Adipose tissue (tissue), 3 donors: Measurements from ENCODE around the gene DCDC1. TPM values are rescaled to one million over a fixed set of nuclear protein-coding genes. Genes with fewer than 3 reads are reported as not detected.

Experiments
- H3K27ac ChIP-seq: one replicate; pipeline ENCODE4 v1.5.1; 2013; ENCODE audit warnings: low read depth, low read length
- WGBS, 3 donors: extraction: QIAGEN DNeasy Blood & Tissue Kit; methylation state at CpG; one replicate each; pipeline ENCODE4 v1.1.7; 2013; 5-methylcytosine and 5-hydroxymethylcytosine counted together
- polyA plus RNA-seq, 3 donors: library from polyadenylated mRNA; stranded (reverse); fragments of 200-250 nt; gene quantifications; one replicate each; pipeline ENCODE4 v1.2.3, GENCODE V29; 2013
- donor health status: healthy with polysubstance abuse.
- donor health status: Bipolar disorder and iron deficiency.
- donor health status: healthy.

Gene DCDC1
- polyA plus RNA-seq, 3 donors = 0.01 to 0.14 TPM; not detected in 1

GRCh38 chr11:31030138-31030792 lies 339.3 kb downstream of the DCDC1 start:
- WGBS, 3 donors = 84 to 90% (median 85%) methylated on average over 7 of the region's 7 CpGs
- no peak overlapping the region for H3K27ac ChIP-seq

DNA sequence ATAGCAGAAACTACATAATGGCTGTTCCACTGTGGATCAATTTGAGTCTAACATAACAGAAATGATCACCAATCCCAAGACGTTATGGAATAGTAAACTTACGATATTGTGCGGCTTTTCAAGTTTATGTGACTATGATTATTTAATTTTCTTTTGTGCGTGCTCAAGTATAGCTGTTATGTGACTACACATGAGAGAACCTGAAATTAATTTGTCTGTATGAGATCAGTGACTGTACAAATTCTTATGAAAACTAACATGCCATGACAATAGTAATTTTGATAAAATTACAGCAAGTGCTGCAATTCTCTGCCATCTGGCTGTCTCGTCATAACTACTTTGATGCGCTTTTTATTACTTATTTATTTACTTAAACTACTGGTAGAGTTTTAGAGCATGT lies 343.2 kb downstream of the DCDC1 start:
- no peak overlapping the region for H3K27ac ChIP-seq
- 84 to 86% (median 86%) methylated on average over 6 of the region's 6 CpGs for WGBS, 3 donors

- 48 to 62% (median 62%) methylated on average over 2 of the region's 2 CpGs for WGBS, 3 donors
- no peak overlapping the region for H3K27ac ChIP-seq
These were observed 347.5 kb downstream of the DCDC1 start for GRCh38 chr11:31022080-31022479.

GRCh38 chr11:31019786-31020185 lies 349.8 kb downstream of the DCDC1 start:
- H3K27ac ChIP-seq = no peak overlapping the region
- WGBS, 3 donors = 67 to 76% (median 75%) methylated on average over 4 of the region's 4 CpGs

GRCh38 chr11:31005202-31005601 lies 364.3 kb downstream of the DCDC1 start:
- WGBS, 3 donors = 89 to 96% (median 91%) methylated on average over 1 of the region's 1 CpG
- H3K27ac ChIP-seq = no peak overlapping the region

- 54 to 75% (median 68%) methylated on average over 3 of the region's 3 CpGs for WGBS, 3 donors
These were observed 368.1 kb downstream of the DCDC1 start for GRCh38 chr11:31001427-31001826.

DNA sequence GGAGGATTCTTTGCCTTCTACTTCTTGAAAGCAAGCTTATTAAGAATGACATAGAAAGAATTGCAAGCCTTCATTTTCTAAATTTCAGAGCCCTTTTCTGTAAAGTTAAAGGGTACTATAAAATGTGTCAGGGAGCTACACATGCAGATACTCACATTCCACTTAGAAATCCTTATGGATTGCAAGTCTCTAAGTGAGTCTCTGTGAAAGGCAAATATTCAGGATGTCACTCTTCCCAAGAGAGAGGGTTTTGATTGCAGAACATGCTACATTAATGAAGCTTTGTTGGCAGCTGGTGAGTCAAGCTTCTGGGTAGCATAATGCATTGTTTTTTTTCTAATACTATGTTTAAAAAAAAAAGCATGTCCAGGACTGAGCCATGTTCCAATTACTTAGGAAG lies 369.2 kb downstream of the DCDC1 start:
- H3K27ac ChIP-seq = no peak overlapping the region

More at GRCh38 chr11:31001427-31001826, 368.1 kb downstream of the DCDC1 start:
- H3K27ac ChIP-seq = no peak overlapping the region

GRCh38 chr11:30992513-30992849 lies 377.1 kb downstream of the DCDC1 start:
- no peak overlapping the region for H3K27ac ChIP-seq
- WGBS, 3 donors = 28 to 30% (median 29%) methylated on average over 1 of the region's 1 CpG

GRCh38 chr11:30991802-30992512 lies 377.6 kb downstream of the DCDC1 start:
- 81 to 90% (median 84%) methylated on average over 2 of the region's 2 CpGs for WGBS, 3 donors

GRCh38 chr11:30991376-30991775 lies 378.2 kb downstream of the DCDC1 start:
- H3K27ac ChIP-seq = no peak overlapping the region
- 73 to 85% (median 83%) methylated on average over 4 of the region's 4 CpGs for WGBS, 3 donors

More at GRCh38 chr11:30991802-30992512, 377.6 kb downstream of the DCDC1 start:
- H3K27ac ChIP-seq = no peak overlapping the region

GRCh38 chr11:30990625-30991296 lies 378.8 kb downstream of the DCDC1 start:
- H3K27ac ChIP-seq = no peak overlapping the region
- WGBS, 3 donors = 45 to 76% (median 70%) methylated on average over 7 of the region's 7 CpGs

DNA sequence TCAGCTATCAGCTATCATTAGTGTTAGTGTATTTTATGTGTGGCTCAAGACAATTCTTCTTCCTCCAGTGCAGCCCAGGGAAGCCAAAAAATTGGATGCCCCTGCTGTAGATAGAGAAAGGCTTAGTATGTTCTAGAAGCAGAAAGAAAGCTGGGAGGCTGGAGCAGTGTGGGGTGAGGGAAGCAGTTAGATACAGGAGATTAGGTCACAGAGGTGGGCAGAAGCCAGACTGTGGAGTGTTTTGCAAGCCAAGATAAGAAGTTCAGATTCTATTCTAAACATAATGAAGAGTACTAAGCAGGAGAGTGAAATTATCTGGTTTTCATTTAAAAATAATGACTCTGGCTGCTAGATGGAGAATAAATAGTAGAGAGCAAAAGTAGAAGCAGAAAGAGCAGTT lies 381.7 kb downstream of the DCDC1 start:
- no peak overlapping the region for H3K27ac ChIP-seq

GRCh38 chr11:30985536-30985935 lies 384.0 kb downstream of the DCDC1 start:
- no peak overlapping the region for H3K27ac ChIP-seq

GRCh38 chr11:30984827-30985226 lies 384.7 kb downstream of the DCDC1 start:
- no peak overlapping the region for H3K27ac ChIP-seq
- WGBS, 3 donors = 63 to 79% (median 65%) methylated on average over 3 of the region's 3 CpGs

GRCh38 chr11:30984442-30984816 lies 385.1 kb downstream of the DCDC1 start:
- 53 to 64% (median 58%) methylated on average over 4 of the region's 4 CpGs for WGBS, 3 donors

GRCh38 chr11:30983776-30984441 lies 385.6 kb downstream of the DCDC1 start:
- WGBS, 3 donors = 46 to 71% (median 65%) methylated on average over 6 of the region's 6 CpGs
- no peak overlapping the region for H3K27ac ChIP-seq

More at GRCh38 chr11:30984442-30984816, 385.1 kb downstream of the DCDC1 start:
- H3K27ac ChIP-seq = no peak overlapping the region

DNA sequence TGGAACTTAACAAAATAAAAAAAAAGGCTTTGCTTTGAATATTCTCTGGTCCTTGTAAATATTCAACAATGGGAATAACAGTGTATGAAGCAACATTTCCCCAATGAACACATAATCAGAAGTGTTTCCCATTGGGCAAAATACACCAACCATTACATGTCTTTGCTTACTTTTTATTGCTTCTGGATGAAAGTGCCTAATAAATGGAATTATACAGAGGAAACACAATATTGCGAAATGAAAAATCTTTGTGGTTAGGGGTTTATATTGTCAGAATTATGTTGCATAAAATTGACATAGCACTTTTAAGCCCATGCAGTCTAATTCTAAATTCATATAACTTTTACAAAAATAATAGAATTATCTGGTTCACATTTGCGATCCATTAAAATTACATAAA lies 386.4 kb downstream of the DCDC1 start:
- no peak overlapping the region for H3K27ac ChIP-seq
- 83 to 93% (median 86%) methylated on average over 2 of the region's 2 CpGs for WGBS, 3 donors

DNA sequence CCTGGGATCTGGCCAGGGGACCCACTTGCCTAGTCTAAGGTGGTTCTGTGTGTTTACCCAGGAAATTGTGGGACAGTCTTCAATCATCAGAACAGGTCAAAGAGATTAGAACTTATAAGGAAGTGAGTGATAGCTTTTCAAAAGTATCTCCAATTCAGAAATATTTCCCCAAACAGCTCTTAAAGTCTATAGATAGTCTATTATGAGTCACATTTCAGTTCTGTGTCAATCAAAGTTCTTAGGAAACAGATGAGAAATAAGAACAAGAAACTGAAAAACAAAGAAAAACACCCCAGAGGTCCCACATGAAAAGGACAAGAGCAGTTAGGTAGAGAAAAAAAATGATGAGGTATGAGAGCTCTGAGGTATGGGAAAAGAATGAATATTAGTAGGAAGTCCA lies 402.0 kb downstream of the DCDC1 start:
- H3K27ac ChIP-seq = no peak overlapping the region

DNA sequence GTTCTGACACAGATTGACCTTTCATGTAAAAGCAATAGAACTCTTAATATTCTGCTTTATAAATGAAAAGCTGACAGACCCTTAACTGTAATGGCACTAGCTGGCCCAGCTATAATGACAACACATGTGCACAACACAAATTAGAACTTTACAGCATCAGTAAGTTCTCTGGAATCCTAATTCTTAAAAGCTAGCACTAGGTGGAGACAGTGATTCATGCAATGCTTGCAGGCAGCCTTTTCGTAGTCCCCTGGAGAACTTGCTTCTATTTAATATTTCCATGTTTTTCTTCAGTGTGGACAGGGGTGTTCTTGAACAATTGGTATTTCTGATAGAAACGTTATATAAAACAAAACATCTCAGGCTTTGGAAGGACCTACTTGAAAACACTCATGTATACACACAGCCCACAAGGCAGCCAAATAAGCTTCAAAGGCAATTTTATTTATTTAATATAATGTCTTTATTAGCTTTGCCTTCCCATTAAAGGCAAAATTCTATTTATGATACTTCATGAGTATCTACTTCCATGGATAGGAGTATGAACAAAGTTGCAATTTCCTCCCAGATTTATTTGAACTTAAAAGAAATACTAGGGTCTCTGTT lies 409.0 kb downstream of the DCDC1 start:
- no peak overlapping the region for H3K27ac ChIP-seq
- WGBS, 3 donors = 1 to 3% (median 1%) methylated on average over 2 of the region's 2 CpGs
